RCC 7860 (cell line): ENCODE results near the gene GPD1.
"Not testable (repeated sequence)": the region's sequence is repeated elsewhere in the genome, so short reads cannot be mapped to it uniquely, and the experiment has no call there.

Experiments used
- DNase-seq: peaks from one replicate; pipeline ENCODE4 v3.0.0-alpha.2; 2015; ENCODE audit warnings: low spot score
- FAIRE-seq: peaks from 2 replicates; lab custom pipeline; 2012; peaks lifted over from hg19 to GRCh38; lab: Jason Lieb, UNC

The GPD1 gene

GRCh38 chr12:50120521-50120920 lies 16.7 kb downstream of the GPD1 start:
- FAIRE-seq, result no peak
- no peak for DNase-seq

GRCh38 chr12:50120953-50121352 lies 17.1 kb downstream of the GPD1 start:
- DNase-seq (no peak), FAIRE-seq (no peak)

- FAIRE-seq, result no peak
- no peak for DNase-seq
Measured at GRCh38 chr12:50121641-50122040, 17.8 kb downstream of the GPD1 start.

- no peak for DNase-seq
- no peak for FAIRE-seq
Measured at GRCh38 chr12:50123203-50123602, 19.4 kb downstream of the GPD1 start.

GRCh38 chr12:50127546-50127945 lies 23.7 kb downstream of the GPD1 start:
- no peak for FAIRE-seq
- no peak for DNase-seq

- DNase-seq (no peak), FAIRE-seq (no peak)
Measured at GRCh38 chr12:50129290-50129689, 25.5 kb downstream of the GPD1 start.

GRCh38 chr12:50132505-50133135 lies 28.8 kb downstream of the GPD1 start:
- FAIRE-seq, result no peak
- DNase-seq, result peak; percentile 17

- no peak for FAIRE-seq
- no peak for DNase-seq
Measured at GRCh38 chr12:50142993-50143392, 39.2 kb downstream of the GPD1 start.

GRCh38 chr12:50145439-50145838 lies 41.6 kb downstream of the GPD1 start:
- FAIRE-seq (no peak), DNase-seq (no peak)

GRCh38 chr12:50147281-50147680 lies 43.5 kb downstream of the GPD1 start:
- no peak for FAIRE-seq
- no peak for DNase-seq

- not testable (repeated sequence) for DNase-seq, FAIRE-seq
Measured at GRCh38 chr12:50148011-50148410, 44.2 kb downstream of the GPD1 start.

GRCh38 chr12:50149311-50149710 lies 45.5 kb downstream of the GPD1 start:
- DNase-seq (no peak), FAIRE-seq (no peak)

- FAIRE-seq, result peak; percentile 69
Measured at GRCh38 chr12:50151047-50151687, 47.4 kb downstream of the GPD1 start.

GRCh38 chr12:50154947-50155346 lies 51.1 kb downstream of the GPD1 start:
- not testable (repeated sequence) for FAIRE-seq, DNase-seq

More at GRCh38 chr12:50151047-50151687, 47.4 kb downstream of the GPD1 start:
- no peak for DNase-seq

GRCh38 chr12:50156641-50157040 lies 52.8 kb downstream of the GPD1 start:
- no peak for DNase-seq

GRCh38 chr12:50157259-50157658 lies 53.5 kb downstream of the GPD1 start:
- FAIRE-seq, result no peak
- no peak for DNase-seq

More at GRCh38 chr12:50156641-50157040, 52.8 kb downstream of the GPD1 start:
- FAIRE-seq, result no peak

- FAIRE-seq (no peak), DNase-seq (no peak)
Measured at GRCh38 chr12:50160643-50161042, 56.8 kb downstream of the GPD1 start.
